ENCODE data around the gene ZSWIM6.
"Not testable (repeated sequence)": the region's sequence is repeated elsewhere in the genome, so short reads cannot be mapped to it uniquely, and the experiment has no call there.

- not testable (repeated sequence) for TF ChIP-seq CTCF (conservative IDR thresholded peaks at IDR 0.05; ENCODE audit: low read length); EZH2phosphoT487 (IDR thresholded peaks at IDR 0.05; ENCODE audit: borderline replicate concordance, low read depth, low read length)
Observed at GRCh38 chr5:61413205-61413604, 81.1 kb downstream of the ZSWIM6 start.
